Stimulated activated naive CD8-positive, alpha-beta T cell treated with anti-CD3 and anti-CD28 coated beads, Interleukin-15, Interleukin-2, amounts not matched to agents 100 ng/mL and 50 ng/mL, for 24 hours (primary cell): Measurements from ENCODE around the gene PIGR.

ENCODE experiments used
- H3K27ac Mint-ChIP-seq: one replicate; pipeline ENCODE4 v1.8.0; 2021; ENCODE audit warnings: mild to moderate bottlenecking, mixed read lengths
- H3K27me3 Mint-ChIP-seq: one replicate; pipeline ENCODE4 v1.8.0; 2021; ENCODE audit warnings: mixed read lengths
- H3K36me3 Mint-ChIP-seq: one replicate; pipeline ENCODE4 v1.8.0; 2021; ENCODE audit warnings: low read depth, mixed read lengths
- H3K4me1 Mint-ChIP-seq: one replicate; pipeline ENCODE4 v1.8.0; 2021; ENCODE audit warnings: low read depth, mixed read lengths
- H3K4me3 Mint-ChIP-seq: one replicate; pipeline ENCODE4 v1.8.0; 2021; ENCODE audit warnings: mild to moderate bottlenecking, mixed read lengths
- H3K9me3 Mint-ChIP-seq: one replicate; pipeline ENCODE4 v1.8.0; 2021; ENCODE audit warnings: mixed read lengths

The PIGR gene

GRCh38 chr1:206967096-206967849 is 21.0 kb upstream of the PIGR start:
- peak overlapping the region; percentile 7 for H3K4me3 Mint-ChIP-seq
- H3K27ac Mint-ChIP-seq, result peak overlapping the region; percentile 26

GRCh38 chr1:206965781-206966180 is 19.5 kb upstream of the PIGR start:
- Mint-ChIP-seq H3K9me3 (no peaks in the 10 kb centered on the region), H3K27ac (no peak overlapping the region), H3K36me3 (no peaks in the 10 kb centered on the region), H3K4me3 (no peak overlapping the region), H3K4me1 (peaks cover 37% of the 10 kb centered on the region), H3K27me3 (peaks cover 9% of the 10 kb centered on the region)

More at GRCh38 chr1:206967096-206967849, 21.0 kb upstream of the PIGR start:
- Mint-ChIP-seq H3K4me1 (peaks cover 33% of the 10 kb centered on the region), H3K36me3 (no peaks in the 10 kb centered on the region), H3K27me3 (peaks cover 10% of the 10 kb centered on the region), H3K9me3 (no peaks in the 10 kb centered on the region)

- Mint-ChIP-seq H3K4me3 (no peak overlapping the region), H3K9me3 (no peaks in the 10 kb centered on the region), H3K4me1 (peaks cover 37% of the 10 kb centered on the region), H3K36me3 (no peaks in the 10 kb centered on the region), H3K27ac (no peak overlapping the region), H3K27me3 (no peaks in the 10 kb centered on the region)
These were observed 17.5 kb upstream of the PIGR start for GRCh38 chr1:206963740-206964139.

DNA sequence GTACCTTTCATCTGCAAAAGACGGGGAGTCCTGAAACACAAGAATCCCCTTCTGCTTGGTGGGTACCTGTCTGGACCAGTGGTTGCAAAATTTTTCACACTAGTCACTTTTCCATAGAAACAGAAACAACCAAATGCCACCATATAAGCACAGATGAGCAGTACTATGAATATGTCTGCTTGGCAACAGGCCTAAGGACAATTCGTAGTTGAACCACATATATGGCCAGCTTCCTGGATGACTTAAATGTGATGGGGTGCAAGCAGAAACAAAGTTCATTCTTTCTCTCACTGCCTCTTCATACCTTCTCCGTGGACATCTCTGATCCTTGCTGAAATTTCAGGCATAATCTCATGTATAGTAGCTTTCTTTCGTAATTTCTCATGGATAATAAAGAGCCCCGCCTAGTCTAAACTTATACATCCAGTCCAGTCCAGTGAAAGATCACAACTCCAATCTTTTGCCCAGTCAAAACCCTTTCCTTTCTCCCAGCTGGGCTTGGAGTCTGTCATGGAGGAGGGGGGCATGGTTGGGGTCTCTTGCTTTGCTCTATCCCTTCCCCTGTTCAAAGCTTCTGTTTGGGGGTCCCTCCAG is 16.9 kb upstream of the PIGR start:
- Mint-ChIP-seq H3K36me3 (no peaks in the 10 kb centered on the region), H3K27me3 (no peaks in the 10 kb centered on the region), H3K4me1 (peaks cover 34% of the 10 kb centered on the region), H3K27ac (no peak overlapping the region), H3K9me3 (no peaks in the 10 kb centered on the region), H3K4me3 (no peak overlapping the region)

DNA sequence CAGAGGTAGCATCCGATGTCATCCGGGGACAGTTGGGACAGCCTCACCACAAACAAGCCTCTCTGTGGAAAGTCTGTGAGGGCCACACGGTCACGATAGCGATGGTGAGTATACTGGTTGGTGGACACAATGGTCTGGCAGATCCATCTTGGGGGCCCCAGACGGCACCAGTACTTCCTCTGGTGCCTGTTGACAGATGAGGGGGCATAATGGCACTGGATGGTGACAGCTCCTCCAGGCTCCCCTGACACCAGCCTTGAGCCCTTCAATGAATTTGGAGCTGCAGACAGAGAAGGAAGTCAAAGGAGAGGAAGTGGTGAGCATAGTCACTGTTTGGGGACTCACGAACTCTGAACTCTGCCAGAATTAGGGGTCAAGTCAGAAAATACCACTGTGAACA is 16.0 kb upstream of the PIGR start:
- Mint-ChIP-seq H3K27me3 (no peaks in the 10 kb centered on the region), H3K36me3 (no peaks in the 10 kb centered on the region), H3K9me3 (no peaks in the 10 kb centered on the region), H3K27ac (no peak overlapping the region), H3K4me3 (no peak overlapping the region), H3K4me1 (peaks cover 25% of the 10 kb centered on the region)

DNA sequence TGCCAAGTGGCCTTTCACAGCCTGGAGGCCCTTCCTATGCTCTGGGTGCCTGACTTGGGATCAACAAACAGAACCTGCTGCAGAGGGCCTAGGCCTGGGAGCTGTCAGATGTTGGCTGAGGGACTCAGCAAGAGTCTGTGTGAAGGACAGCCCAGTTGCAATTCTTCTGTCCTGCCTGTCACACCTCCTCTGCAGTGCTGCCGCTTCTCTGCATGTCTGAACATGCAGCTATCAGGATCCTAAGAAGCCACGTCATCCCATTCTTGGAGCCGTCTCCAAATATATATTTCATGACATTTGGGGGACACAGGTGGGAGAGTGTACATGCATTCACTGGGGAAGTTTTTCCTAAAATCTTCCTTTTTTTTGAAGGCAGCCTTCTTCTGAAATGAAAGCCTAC is 15.4 kb upstream of the PIGR start:
- Mint-ChIP-seq H3K9me3 (no peaks in the 10 kb centered on the region), H3K27ac (no peak overlapping the region)

GRCh38 chr1:206960676-206961386 is 14.6 kb upstream of the PIGR start:
- Mint-ChIP-seq H3K27me3 (no peaks in the 10 kb centered on the region), H3K36me3 (no peaks in the 10 kb centered on the region), H3K27ac (no peak overlapping the region), H3K9me3 (no peaks in the 10 kb centered on the region), H3K4me1 (peaks cover 19% of the 10 kb centered on the region), H3K4me3 (no peak overlapping the region)

More for the DNA sequence above, 15.4 kb upstream of the PIGR start:
- peaks cover 18% of the 10 kb centered on the region for H3K4me1 Mint-ChIP-seq
- H3K27me3 Mint-ChIP-seq, result no peaks in the 10 kb centered on the region
- H3K4me3 Mint-ChIP-seq, result no peak overlapping the region
- H3K36me3 Mint-ChIP-seq, result no peaks in the 10 kb centered on the region

DNA sequence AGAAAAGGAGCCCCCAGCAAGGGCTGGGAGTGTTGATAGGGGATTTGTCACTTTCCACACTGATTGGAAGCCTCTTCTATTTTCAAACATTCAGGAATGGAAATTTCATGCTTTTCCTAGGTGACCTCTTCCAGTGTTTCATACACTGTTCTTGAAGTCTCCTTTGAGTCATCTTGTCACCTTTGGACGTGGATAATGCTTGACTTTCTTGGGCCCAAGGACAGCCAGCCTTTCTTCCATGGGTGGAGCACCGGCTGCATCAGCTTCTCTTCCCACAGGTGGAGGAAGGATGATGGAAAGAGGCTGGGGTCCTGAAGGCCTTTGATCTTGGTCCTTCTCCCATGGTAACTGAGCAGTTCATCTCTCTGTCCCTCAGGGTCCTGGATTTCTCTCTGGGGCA is 11.9 kb upstream of the PIGR start:
- no peaks in the 10 kb centered on the region for H3K36me3 Mint-ChIP-seq
- no peaks in the 10 kb centered on the region for H3K27me3 Mint-ChIP-seq
- H3K4me1 Mint-ChIP-seq, result peaks cover 31% of the 10 kb centered on the region
- H3K9me3 Mint-ChIP-seq, result no peaks in the 10 kb centered on the region
- no peak overlapping the region for H3K4me3 Mint-ChIP-seq
- H3K27ac Mint-ChIP-seq, result no peak overlapping the region

- no peak overlapping the region for H3K4me3 Mint-ChIP-seq
- H3K27me3 Mint-ChIP-seq, result no peaks in the 10 kb centered on the region
- no peaks in the 10 kb centered on the region for H3K9me3 Mint-ChIP-seq
- H3K27ac Mint-ChIP-seq, result no peak overlapping the region
- H3K4me1 Mint-ChIP-seq, result peaks cover 26% of the 10 kb centered on the region
- no peaks in the 10 kb centered on the region for H3K36me3 Mint-ChIP-seq
These were observed 11.4 kb upstream of the PIGR start for GRCh38 chr1:206957639-206958038.

GRCh38 chr1:206955476-206956451 is 9.5 kb upstream of the PIGR start:
- H3K27me3 Mint-ChIP-seq, result no peaks in the 10 kb centered on the region
- no peak overlapping the region for H3K27ac Mint-ChIP-seq
- H3K36me3 Mint-ChIP-seq, result no peaks in the 10 kb centered on the region
- H3K4me1 Mint-ChIP-seq, result peaks cover 18% of the 10 kb centered on the region
- H3K9me3 Mint-ChIP-seq, result no peaks in the 10 kb centered on the region
- no peak overlapping the region for H3K4me3 Mint-ChIP-seq

- no peaks in the 10 kb centered on the region for H3K36me3 Mint-ChIP-seq
- no peaks in the 10 kb centered on the region for H3K9me3 Mint-ChIP-seq
- no peak overlapping the region for H3K4me3 Mint-ChIP-seq
- peak overlapping the region; percentile 12 for H3K27ac Mint-ChIP-seq
- peaks cover 18% of the 10 kb centered on the region for H3K4me1 Mint-ChIP-seq
- no peaks in the 10 kb centered on the region for H3K27me3 Mint-ChIP-seq
These were observed 8.4 kb upstream of the PIGR start for GRCh38 chr1:206954459-206955342.

DNA sequence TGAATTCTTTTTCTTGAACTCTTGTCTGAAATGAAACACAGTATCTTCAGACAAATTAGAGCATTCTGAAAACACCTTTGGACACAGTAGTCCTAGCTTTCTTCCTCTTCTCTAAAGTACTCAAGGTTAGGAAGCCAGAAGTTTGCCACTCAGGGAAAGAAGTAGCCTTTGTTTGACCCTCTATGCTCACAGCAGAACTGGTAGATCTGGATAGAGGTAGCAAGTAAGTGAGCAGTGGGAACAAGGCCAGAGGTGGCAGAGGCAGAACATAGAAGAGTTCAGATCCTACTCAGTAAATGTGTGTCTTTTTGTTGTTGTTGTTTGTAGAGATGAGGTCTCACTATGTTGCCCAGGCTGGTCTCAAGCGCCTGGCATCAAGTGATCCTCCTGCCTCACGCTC is 7.4 kb upstream of the PIGR start:
- H3K27me3 Mint-ChIP-seq, result no peaks in the 10 kb centered on the region

DNA sequence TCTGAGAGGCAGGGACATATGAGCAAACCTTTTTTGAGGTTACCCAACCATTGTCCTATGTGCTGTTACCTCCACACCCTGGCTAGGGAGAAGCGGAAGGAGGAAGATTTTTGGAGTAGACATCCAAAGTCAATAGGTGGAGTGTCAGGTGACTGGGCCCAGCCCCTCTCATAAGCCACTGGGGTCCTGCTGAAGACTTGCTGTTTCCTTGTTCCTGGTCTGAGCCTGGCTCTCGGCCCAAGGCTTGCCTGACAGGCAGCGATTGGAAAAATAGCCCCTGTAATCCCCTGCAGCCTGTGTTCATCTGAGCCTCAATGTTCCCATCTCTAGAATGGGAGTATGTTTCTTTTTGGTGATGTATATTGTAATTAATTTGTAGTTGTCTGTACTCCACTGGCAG is 6.9 kb upstream of the PIGR start:
- Mint-ChIP-seq H3K4me1 (peaks cover 18% of the 10 kb centered on the region), H3K9me3 (no peaks in the 10 kb centered on the region), H3K27me3 (no peaks in the 10 kb centered on the region), H3K4me3 (no peak overlapping the region), H3K27ac (no peak overlapping the region), H3K36me3 (no peaks in the 10 kb centered on the region)

More for the DNA sequence above, 7.4 kb upstream of the PIGR start:
- Mint-ChIP-seq H3K4me3 (no peak overlapping the region), H3K4me1 (peaks cover 18% of the 10 kb centered on the region), H3K27ac (no peak overlapping the region), H3K36me3 (no peaks in the 10 kb centered on the region), H3K9me3 (no peaks in the 10 kb centered on the region)

DNA sequence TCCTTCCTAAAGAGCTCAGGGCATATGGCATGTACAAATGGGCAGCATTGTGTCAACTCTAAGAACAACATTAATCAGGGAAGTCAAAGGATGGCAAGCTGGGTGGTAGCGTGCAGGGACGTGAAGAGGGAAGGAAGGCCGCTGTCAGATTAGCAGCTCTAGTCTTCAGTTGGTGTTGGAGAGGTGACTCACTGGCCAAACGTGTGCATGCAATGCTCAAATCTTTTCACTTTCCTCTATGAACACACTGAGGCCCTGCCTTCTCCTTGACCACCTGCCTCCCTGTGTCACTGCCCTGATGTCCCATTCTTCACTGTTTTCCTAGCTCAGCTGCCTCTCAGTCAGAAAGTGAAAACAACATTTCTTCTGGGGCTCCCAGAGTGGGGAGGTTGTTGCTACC is 5.9 kb upstream of the PIGR start:
- Mint-ChIP-seq H3K27ac (no peak overlapping the region), H3K36me3 (no peaks in the 10 kb centered on the region), H3K4me3 (no peak overlapping the region), H3K9me3 (no peaks in the 10 kb centered on the region), H3K27me3 (no peaks in the 10 kb centered on the region), H3K4me1 (peaks cover 18% of the 10 kb centered on the region)
